GM12878 (cell line): ENCODE results near the gene PACSIN3. TPM values are rescaled to one million over a fixed set of nuclear protein-coding genes. Genes with fewer than 3 reads are reported as not detected.
A peak's percentile ranks its signal among the peaks of the same experiment; 100 is the strongest.

Experiments
- CHD1 ChIP-seq: IDR thresholded peaks from 2 replicates; pipeline ENCODE4 v1.6.1; 2012; ENCODE audit warnings: low read depth, low read length, improper control_type of control experiment
- HDAC2 ChIP-seq: fragments of 200-600 bp; sonication (generic); IDR thresholded peaks from 2 replicates; pipeline ENCODE4 v1.6.1; 2017
- HDGF ChIP-seq: fragments of 450-650 bp; IDR thresholded peaks from 2 replicates; pipeline ENCODE4 v1.6.1; 2016; ENCODE audit warnings: antibody characterized with exemption
- JUNB ChIP-seq: IDR thresholded peaks from 2 replicates; pipeline ENCODE4 v1.6.1; 2016; ENCODE audit warnings: antibody characterized with exemption, mild to moderate bottlenecking
- LARP7 ChIP-seq: fragments of 450-650 bp; IDR thresholded peaks from 2 replicates; pipeline ENCODE4 v1.6.1; 2017; ENCODE audit warnings: mild to moderate bottlenecking
- NFXL1 ChIP-seq: fragments of 450-650 bp; IDR thresholded peaks from 2 replicates; pipeline ENCODE4 v1.6.1; 2017; ENCODE audit warnings: antibody characterized with exemption, mild to moderate bottlenecking, borderline replicate concordance
- NR2C1 ChIP-seq: fragments of 450-650 bp; IDR thresholded peaks from 2 replicates; pipeline ENCODE4 v1.6.1; 2017; ENCODE audit warnings: antibody characterized with exemption, mild to moderate bottlenecking, moderate library complexity
- NR2F1 ChIP-seq: fragments of 450-650 bp; conservative IDR thresholded peaks from 2 replicates; pipeline ENCODE4 v1.6.1; 2017; ENCODE audit warnings: mild to moderate bottlenecking
- SPI1 ChIP-seq: IDR thresholded peaks from 2 replicates; pipeline ENCODE4 v1.6.1; 2011; ENCODE audit warnings: low read depth, mild to moderate bottlenecking, low read length, moderate library complexity, borderline replicate concordance; ENCODE audit not compliant: insufficient read depth
- TCF7 ChIP-seq: IDR thresholded peaks from 2 replicates; pipeline ENCODE4 v1.6.1; 2014; ENCODE audit warnings: antibody characterized with exemption, borderline replicate concordance
- polyA plus RNA-seq, 11 experiments: library from polyadenylated mRNA; depleted of rRNA in 4 of 11; unstranded in 6 of 11; stranded (reverse) in 5 of 11; fragments of >200 nt; fragmentation: Nextera tagmentation in 4 of 11; fragmentation: Illumina TruSeq in 1 of 11; extraction: Ambion mirVana in 4 of 11; extraction: Trizol in 1 of 11; gene quantifications; 1 replicate in 1 of 11; 2 replicates in 10 of 11; pipeline versions ENCODE4 v1.2.1 to v1.2.3, GENCODE V29; 2011 to 2016; ENCODE audit warnings: inconsistent platforms in 2 of 11, missing spikeins in 2 of 11, low read depth in 1 of 11
- total RNA-seq, 4 experiments: library from RNA; depleted of rRNA in 3 of 4; stranded (reverse); fragments of >200 nt in 3 of 4; fragmentation: Illumina TruSeq in 1 of 4; extraction: Trizol in 1 of 4; gene quantifications; 2 replicates each; pipeline versions ENCODE4 v1.2.1 to v1.2.3, GENCODE V29; 2013 to 2021
- TF ChIP-seq, protein P1 (sequence below): fragments of 450-650 bp; IDR thresholded peaks from 2 replicates; pipeline ENCODE4 v1.6.1; 2018; ENCODE audit warnings: mild to moderate bottlenecking, low read depth, moderate library complexity; ENCODE audit not compliant: partially characterized antibody
- TF ChIP-seq, protein P2 (sequence below): IDR thresholded peaks from 2 replicates; pipeline ENCODE4 v1.6.1; 2011; ENCODE audit warnings: mild to moderate bottlenecking, low read depth, low read length, moderate library complexity; ENCODE audit not compliant: insufficient replicate concordance
- TF ChIP-seq, protein P3 (sequence below): fragments of 450-650 bp; IDR thresholded peaks from 2 replicates; pipeline ENCODE4 v1.6.1; 2016; ENCODE audit warnings: mild to moderate bottlenecking
- TF ChIP-seq, protein P4 (sequence below): fragments of 450-650 bp; IDR thresholded peaks from 2 replicates; pipeline ENCODE4 v1.6.1; 2014; ENCODE audit warnings: mild to moderate bottlenecking
- TF ChIP-seq, protein P5 (sequence below): fragments of 450-650 bp; IDR thresholded peaks from 2 replicates; pipeline ENCODE4 v1.6.1; 2018; ENCODE audit warnings: borderline replicate concordance, mild to moderate bottlenecking; ENCODE audit not compliant: partially characterized antibody
- TF ChIP-seq, protein P6 (sequence below): fragments of 450-650 bp; IDR thresholded peaks from 2 replicates; pipeline ENCODE4 v1.6.1; 2016; ENCODE audit warnings: mild to moderate bottlenecking
- TF ChIP-seq, protein P7 (sequence below): IDR thresholded peaks from 2 replicates; pipeline ENCODE4 v1.6.1; 2012; ENCODE audit warnings: low read depth, low read length, improper control_type of control experiment

Gene PACSIN3
- total and polyA plus RNA-seq, 10 of the 15 experiments (the other 5 are each of a cell fraction or from before 2014, with no cell fraction given): 0.05 to 0.82 (median 0.22) TPM; not detected in 1

DNA sequence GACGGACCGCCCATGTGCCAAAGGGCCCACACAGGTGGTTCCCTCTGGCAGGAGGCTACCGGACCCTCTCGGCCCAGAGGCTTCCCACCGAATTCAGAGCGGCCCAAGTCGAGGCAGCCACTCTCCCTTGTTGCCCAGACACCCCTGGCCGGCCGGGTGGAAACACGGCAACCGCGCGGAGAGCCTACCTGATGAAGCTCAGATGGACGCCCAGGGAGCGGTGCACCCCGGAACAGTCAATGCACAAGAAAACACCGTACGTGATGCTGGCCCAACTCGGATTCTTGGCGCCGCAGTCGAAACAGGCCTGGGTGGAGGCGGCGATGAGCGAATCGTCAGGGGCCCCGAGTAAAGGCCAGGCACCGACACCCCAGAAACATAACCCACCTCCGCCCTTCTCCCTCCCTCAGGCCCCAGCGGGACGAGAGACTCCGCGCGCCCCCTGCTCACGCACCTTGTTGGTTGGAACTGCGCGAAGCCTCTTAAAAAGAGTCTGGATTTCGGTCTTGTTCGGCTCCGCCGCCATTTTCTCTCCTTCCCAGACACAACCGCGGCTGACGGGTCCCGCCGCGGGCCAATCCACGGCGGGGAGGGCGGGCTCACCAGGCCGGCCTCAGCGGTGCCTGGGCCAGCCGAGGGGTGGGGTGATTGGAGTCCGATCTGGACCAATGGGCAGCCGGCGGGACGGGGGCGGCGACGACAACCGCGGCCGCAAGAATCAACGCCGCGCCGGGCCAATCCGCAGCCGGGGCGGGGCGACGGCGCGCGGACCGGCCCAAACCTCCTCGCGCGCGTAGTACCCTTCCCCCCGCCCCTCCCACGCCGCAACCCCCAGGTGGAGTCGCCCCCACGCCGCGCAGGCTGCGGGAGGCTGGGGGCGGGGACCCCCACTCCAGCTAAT, 9.7 kb downstream of the PACSIN3 start, which contains the start of gene ARFGAP2 (continued):
- TF ChIP-seq, protein P1, sequence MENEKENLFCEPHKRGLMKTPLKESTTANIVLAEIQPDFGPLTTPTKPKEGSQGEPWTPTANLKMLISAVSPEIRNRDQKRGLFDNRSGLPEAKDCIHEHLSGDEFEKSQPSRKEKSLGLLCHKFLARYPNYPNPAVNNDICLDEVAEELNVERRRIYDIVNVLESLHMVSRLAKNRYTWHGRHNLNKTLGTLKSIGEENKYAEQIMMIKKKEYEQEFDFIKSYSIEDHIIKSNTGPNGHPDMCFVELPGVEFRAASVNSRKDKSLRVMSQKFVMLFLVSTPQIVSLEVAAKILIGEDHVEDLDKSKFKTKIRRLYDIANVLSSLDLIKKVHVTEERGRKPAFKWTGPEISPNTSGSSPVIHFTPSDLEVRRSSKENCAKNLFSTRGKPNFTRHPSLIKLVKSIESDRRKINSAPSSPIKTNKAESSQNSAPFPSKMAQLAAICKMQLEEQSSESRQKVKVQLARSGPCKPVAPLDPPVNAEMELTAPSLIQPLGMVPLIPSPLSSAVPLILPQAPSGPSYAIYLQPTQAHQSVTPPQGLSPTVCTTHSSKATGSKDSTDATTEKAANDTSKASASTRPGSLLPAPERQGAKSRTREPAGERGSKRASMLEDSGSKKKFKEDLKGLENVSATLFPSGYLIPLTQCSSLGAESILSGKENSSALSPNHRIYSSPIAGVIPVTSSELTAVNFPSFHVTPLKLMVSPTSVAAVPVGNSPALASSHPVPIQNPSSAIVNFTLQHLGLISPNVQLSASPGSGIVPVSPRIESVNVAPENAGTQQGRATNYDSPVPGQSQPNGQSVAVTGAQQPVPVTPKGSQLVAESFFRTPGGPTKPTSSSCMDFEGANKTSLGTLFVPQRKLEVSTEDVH: no peak
- TF ChIP-seq HDGF: no peak
- TF ChIP-seq NR2C1: no peak
- TF ChIP-seq HDAC2: no peak
- TF ChIP-seq NR2F1: no peak
- no peak for TF ChIP-seq TCF7
- TF ChIP-seq, protein P2, sequence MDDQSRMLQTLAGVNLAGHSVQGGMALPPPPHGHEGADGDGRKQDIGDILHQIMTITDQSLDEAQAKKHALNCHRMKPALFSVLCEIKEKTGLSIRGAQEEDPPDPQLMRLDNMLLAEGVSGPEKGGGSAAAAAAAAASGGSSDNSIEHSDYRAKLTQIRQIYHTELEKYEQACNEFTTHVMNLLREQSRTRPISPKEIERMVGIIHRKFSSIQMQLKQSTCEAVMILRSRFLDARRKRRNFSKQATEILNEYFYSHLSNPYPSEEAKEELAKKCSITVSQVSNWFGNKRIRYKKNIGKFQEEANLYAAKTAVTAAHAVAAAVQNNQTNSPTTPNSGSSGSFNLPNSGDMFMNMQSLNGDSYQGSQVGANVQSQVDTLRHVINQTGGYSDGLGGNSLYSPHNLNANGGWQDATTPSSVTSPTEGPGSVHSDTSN: peak; percentile 86
- 0 out of 2 replicates have a peak, but pooled peaks have one; percentile 36 for TF ChIP-seq CHD1
- TF ChIP-seq, protein P3, sequence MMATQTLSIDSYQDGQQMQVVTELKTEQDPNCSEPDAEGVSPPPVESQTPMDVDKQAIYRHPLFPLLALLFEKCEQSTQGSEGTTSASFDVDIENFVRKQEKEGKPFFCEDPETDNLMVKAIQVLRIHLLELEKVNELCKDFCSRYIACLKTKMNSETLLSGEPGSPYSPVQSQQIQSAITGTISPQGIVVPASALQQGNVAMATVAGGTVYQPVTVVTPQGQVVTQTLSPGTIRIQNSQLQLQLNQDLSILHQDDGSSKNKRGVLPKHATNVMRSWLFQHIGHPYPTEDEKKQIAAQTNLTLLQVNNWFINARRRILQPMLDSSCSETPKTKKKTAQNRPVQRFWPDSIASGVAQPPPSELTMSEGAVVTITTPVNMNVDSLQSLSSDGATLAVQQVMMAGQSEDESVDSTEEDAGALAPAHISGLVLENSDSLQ: peak; percentile 95
- 0 out of 2 replicates have a peak, but pooled peaks have one; percentile 3 for TF ChIP-seq SPI1
- no peak for TF ChIP-seq JUNB
- TF ChIP-seq NFXL1: no peak
- TF ChIP-seq, protein P4, sequence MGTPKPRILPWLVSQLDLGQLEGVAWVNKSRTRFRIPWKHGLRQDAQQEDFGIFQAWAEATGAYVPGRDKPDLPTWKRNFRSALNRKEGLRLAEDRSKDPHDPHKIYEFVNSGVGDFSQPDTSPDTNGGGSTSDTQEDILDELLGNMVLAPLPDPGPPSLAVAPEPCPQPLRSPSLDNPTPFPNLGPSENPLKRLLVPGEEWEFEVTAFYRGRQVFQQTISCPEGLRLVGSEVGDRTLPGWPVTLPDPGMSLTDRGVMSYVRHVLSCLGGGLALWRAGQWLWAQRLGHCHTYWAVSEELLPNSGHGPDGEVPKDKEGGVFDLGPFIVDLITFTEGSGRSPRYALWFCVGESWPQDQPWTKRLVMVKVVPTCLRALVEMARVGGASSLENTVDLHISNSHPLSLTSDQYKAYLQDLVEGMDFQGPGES: peak; percentile 67
- TF ChIP-seq LARP7: no peak
- TF ChIP-seq, protein P5, sequence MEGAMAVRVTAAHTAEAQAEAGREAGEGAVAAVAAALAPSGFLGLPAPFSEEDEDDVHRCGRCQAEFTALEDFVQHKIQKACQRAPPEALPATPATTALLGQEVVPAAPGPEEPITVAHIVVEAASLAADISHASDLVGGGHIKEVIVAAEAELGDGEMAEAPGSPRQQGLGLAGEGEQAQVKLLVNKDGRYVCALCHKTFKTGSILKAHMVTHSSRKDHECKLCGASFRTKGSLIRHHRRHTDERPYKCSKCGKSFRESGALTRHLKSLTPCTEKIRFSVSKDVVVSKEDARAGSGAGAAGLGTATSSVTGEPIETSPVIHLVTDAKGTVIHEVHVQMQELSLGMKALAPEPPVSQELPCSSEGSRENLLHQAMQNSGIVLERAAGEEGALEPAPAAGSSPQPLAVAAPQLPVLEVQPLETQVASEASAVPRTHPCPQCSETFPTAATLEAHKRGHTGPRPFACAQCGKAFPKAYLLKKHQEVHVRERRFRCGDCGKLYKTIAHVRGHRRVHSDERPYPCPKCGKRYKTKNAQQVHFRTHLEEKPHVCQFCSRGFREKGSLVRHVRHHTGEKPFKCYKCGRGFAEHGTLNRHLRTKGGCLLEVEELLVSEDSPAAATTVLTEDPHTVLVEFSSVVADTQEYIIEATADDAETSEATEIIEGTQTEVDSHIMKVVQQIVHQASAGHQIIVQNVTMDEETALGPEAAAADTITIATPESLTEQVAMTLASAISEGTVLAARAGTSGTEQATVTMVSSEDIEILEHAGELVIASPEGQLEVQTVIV: peak; percentile 53
- TF ChIP-seq, protein P6, sequence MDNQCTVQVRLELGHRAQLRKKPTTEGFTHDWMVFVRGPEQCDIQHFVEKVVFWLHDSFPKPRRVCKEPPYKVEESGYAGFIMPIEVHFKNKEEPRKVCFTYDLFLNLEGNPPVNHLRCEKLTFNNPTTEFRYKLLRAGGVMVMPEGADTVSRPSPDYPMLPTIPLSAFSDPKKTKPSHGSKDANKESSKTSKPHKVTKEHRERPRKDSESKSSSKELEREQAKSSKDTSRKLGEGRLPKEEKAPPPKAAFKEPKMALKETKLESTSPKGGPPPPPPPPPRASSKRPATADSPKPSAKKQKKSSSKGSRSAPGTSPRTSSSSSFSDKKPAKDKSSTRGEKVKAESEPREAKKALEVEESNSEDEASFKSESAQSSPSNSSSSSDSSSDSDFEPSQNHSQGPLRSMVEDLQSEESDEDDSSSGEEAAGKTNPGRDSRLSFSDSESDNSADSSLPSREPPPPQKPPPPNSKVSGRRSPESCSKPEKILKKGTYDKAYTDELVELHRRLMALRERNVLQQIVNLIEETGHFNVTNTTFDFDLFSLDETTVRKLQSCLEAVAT: peak; percentile 23; the same call in 1 of the 2 replicates
- TF ChIP-seq, protein P7, sequence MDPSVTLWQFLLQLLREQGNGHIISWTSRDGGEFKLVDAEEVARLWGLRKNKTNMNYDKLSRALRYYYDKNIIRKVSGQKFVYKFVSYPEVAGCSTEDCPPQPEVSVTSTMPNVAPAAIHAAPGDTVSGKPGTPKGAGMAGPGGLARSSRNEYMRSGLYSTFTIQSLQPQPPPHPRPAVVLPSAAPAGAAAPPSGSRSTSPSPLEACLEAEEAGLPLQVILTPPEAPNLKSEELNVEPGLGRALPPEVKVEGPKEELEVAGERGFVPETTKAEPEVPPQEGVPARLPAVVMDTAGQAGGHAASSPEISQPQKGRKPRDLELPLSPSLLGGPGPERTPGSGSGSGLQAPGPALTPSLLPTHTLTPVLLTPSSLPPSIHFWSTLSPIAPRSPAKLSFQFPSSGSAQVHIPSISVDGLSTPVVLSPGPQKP: no peak
